Stimulated activated CD8-positive, alpha-beta memory T cell treated with anti-CD3 and anti-CD28 coated beads, Interleukin-4, amount 100 ng/mL, for 4 hours (primary cell): Measurements from ENCODE around the gene KIAA1958.
"Not testable (repeated sequence)": the region's sequence is repeated elsewhere in the genome, so short reads cannot be mapped to it uniquely, and the experiment has no call there.

Experiments used
- DNase-seq, 2 donors: peaks; one replicate each; pipeline ENCODE4 v3.0.0-alpha.2; 2020; ENCODE audit warnings: low read depth in 2 of 2, low spot score in 1 of 2

KIAA1958 gene

GRCh38 chr9:112654282-112654681 is 167.7 kb downstream of the KIAA1958 start:
- no peak for DNase-seq

GRCh38 chr9:112655668-112656067 is 169.0 kb downstream of the KIAA1958 start:
- no peak for DNase-seq

GRCh38 chr9:112659906-112660305 is 173.3 kb downstream of the KIAA1958 start:
- DNase-seq = no peak

GRCh38 chr9:112663681-112664080 is 177.1 kb downstream of the KIAA1958 start:
- no peak for DNase-seq

- DNase-seq = no peak
Observed at GRCh38 chr9:112664531-112664930, 177.9 kb downstream of the KIAA1958 start.

GRCh38 chr9:112665347-112665746 is 178.7 kb downstream of the KIAA1958 start:
- no peak for DNase-seq

- DNase-seq = no peak
Observed at GRCh38 chr9:112669326-112669725, 182.7 kb downstream of the KIAA1958 start.

- DNase-seq = no peak
Observed at GRCh38 chr9:112670991-112671625, 184.5 kb downstream of the KIAA1958 start.

- DNase-seq = not testable (repeated sequence)
Observed at GRCh38 chr9:112673221-112673620, 186.6 kb downstream of the KIAA1958 start.

- no peak for DNase-seq
Observed at GRCh38 chr9:112677040-112677439, 190.4 kb downstream of the KIAA1958 start.

- no peak for DNase-seq
Observed at GRCh38 chr9:112680731-112681402, 194.2 kb downstream of the KIAA1958 start.

GRCh38 chr9:112689161-112689740 is 202.6 kb downstream of the KIAA1958 start:
- no peak for DNase-seq

- DNase-seq = no peak
Observed at GRCh38 chr9:112694706-112695555, 208.3 kb downstream of the KIAA1958 start.

GRCh38 chr9:112696461-112696860 is 209.8 kb downstream of the KIAA1958 start:
- DNase-seq = no peak

GRCh38 chr9:112699230-112699629 is 212.6 kb downstream of the KIAA1958 start:
- DNase-seq = no peak

GRCh38 chr9:112700085-112700484 is 213.5 kb downstream of the KIAA1958 start:
- no peak for DNase-seq

- no peak for DNase-seq
Observed at GRCh38 chr9:112703304-112703703, 216.7 kb downstream of the KIAA1958 start.

- no peak for DNase-seq
Observed at GRCh38 chr9:112705768-112706427, 219.3 kb downstream of the KIAA1958 start.

GRCh38 chr9:112711050-112711689 is 224.5 kb downstream of the KIAA1958 start:
- no peak for DNase-seq

GRCh38 chr9:112712678-112713077 is 226.1 kb downstream of the KIAA1958 start:
- no peak for DNase-seq
